Subcutaneous preadipocyte (primary cell): ENCODE results near the gene KCNJ15. TPM values are rescaled to one million over a fixed set of nuclear protein-coding genes. Genes with fewer than 3 reads are reported as not detected.

Experiments
- total RNA-seq: library from RNA; depleted of rRNA; stranded (reverse); fragments of >200 nt; gene quantifications from 2 replicates; pipeline ENCODE4 v1.2.3, GENCODE V29; 2012

Gene KCNJ15
- 16.6 and 24.3 TPM in 2 replicates for total RNA-seq

GRCh38 chr21:38256599-38257302 is at the start of gene KCNJ15:
Gene KCNJ15, plus strand, starts transcription at chr21:38256991. Its CDS starts 42,271 bp downstream, at chr21:38299262.

Other genes with a start within 250 kb of the KCNJ15 start
- under 0.01 and 0.39 TPM in 2 replicates for gene ERG, start 241.5 kb downstream of the KCNJ15 start, total RNA-seq